T follicular helper cell (primary cell): ENCODE measurements around the gene PHOSPHO1.

Experiments
- DNase-seq: peaks from one replicate; pipeline ENCODE4 v3.0.0-alpha.2; 2020; ENCODE audit warnings: low read depth

Gene PHOSPHO1

GRCh38 chr17:49218941-49219913 is 11.4 kb downstream of the PHOSPHO1 start:
- DNase-seq, result no peak

GRCh38 chr17:49217651-49218413 is 12.8 kb downstream of the PHOSPHO1 start:
- DNase-seq, result peak; percentile 49

GRCh38 chr17:49216953-49217650 is 13.5 kb downstream of the PHOSPHO1 start:
- no peak for DNase-seq

- no peak for DNase-seq
Observed at GRCh38 chr17:49216482-49216881, 14.1 kb downstream of the PHOSPHO1 start.

- DNase-seq, result no peak
Observed at GRCh38 chr17:49214676-49215360, 15.8 kb downstream of the PHOSPHO1 start.

- no peak for DNase-seq
Observed at GRCh38 chr17:49213847-49214246, 16.7 kb downstream of the PHOSPHO1 start.

- DNase-seq, result no peak
Observed at GRCh38 chr17:49213399-49213798, 17.2 kb downstream of the PHOSPHO1 start.

GRCh38 chr17:49210158-49211029 is 20.2 kb downstream of the PHOSPHO1 start, which contains the start of the genes ABI3 and GNGT2:
Gene ABI3, plus strand, starts transcription at chr17:49210707. Its CDS starts 18 bp downstream, at chr17:49210725.
Gene GNGT2, minus strand, starts transcription at chr17:49210574. Its CDS starts 3,152 bp downstream, at chr17:49207422.
- peak; percentile 44 for DNase-seq

GRCh38 chr17:49209061-49209571 is 21.5 kb downstream of the PHOSPHO1 start:
- DNase-seq, result no peak

- DNase-seq, result no peak
Observed at GRCh38 chr17:49204516-49204915, 26.1 kb downstream of the PHOSPHO1 start.

- DNase-seq, result no peak
Observed at GRCh38 chr17:49203796-49204195, 26.8 kb downstream of the PHOSPHO1 start.

- no peak for DNase-seq
Observed at GRCh38 chr17:49201481-49201927, 29.1 kb downstream of the PHOSPHO1 start.

- DNase-seq, result no peak
Observed at GRCh38 chr17:49200423-49201083, 30.0 kb downstream of the PHOSPHO1 start.

- no peak for DNase-seq
Observed at GRCh38 chr17:49198211-49198610, 32.4 kb downstream of the PHOSPHO1 start.

GRCh38 chr17:49197346-49197998 is 33.1 kb downstream of the PHOSPHO1 start:
- DNase-seq, result no peak

- DNase-seq, result no peak
Observed at GRCh38 chr17:49196520-49196919, 34.1 kb downstream of the PHOSPHO1 start.

- no peak for DNase-seq
Observed at GRCh38 chr17:49195751-49196150, 34.8 kb downstream of the PHOSPHO1 start.

GRCh38 chr17:49194297-49194607 is 36.3 kb downstream of the PHOSPHO1 start:
- DNase-seq, result no peak
